ENCODE results near the gene OR10J1.

The OR10J1 gene

GRCh38 chr1:159439422-159439821, at the start of gene OR10J1:
Gene OR10J1 (plus strand): TSS chr1:159439722. CDS start chr1:159439792, 70 bp downstream.
- no peak within 1 kb of the TSS for H3K4me3 ChIP-seq (ENCODE audit: low read length)
- no peak for TF ChIP-seq CTCF (conservative IDR thresholded peaks at IDR 0.05; ENCODE audit: low read length)
- DNase-seq (ENCODE audit: low read depth): no peak

- DNase-seq (ENCODE audit: low read depth): no peak
- TF ChIP-seq CTCF (conservative IDR thresholded peaks at IDR 0.05; ENCODE audit: low read length): no peak
- no peak overlapping the region for H3K4me3 ChIP-seq (ENCODE audit: low read length)
Observed at GRCh38 chr1:159406821-159407220, 32.7 kb upstream of the OR10J1 start.

GRCh38 chr1:159408862-159409400, 30.6 kb upstream of the OR10J1 start:
- TF ChIP-seq CTCF (conservative IDR thresholded peaks at IDR 0.05; ENCODE audit: low read length): no peak
- DNase-seq (ENCODE audit: low read depth): no peak
- no peak overlapping the region for H3K4me3 ChIP-seq (ENCODE audit: low read length)

GRCh38 chr1:159421821-159422220, 17.7 kb upstream of the OR10J1 start:
- DNase-seq (ENCODE audit: low read depth): no peak
- no peak overlapping the region for H3K4me3 ChIP-seq (ENCODE audit: low read length)
- TF ChIP-seq CTCF (conservative IDR thresholded peaks at IDR 0.05; ENCODE audit: low read length): peak; percentile 23

GRCh38 chr1:159428536-159428935, 11.0 kb upstream of the OR10J1 start:
- TF ChIP-seq CTCF (conservative IDR thresholded peaks at IDR 0.05; ENCODE audit: low read length): no peak
- H3K4me3 ChIP-seq (ENCODE audit: low read length): no peak overlapping the region
- peak; percentile 17 for DNase-seq (ENCODE audit: low read depth)

- no peak overlapping the region for H3K4me3 ChIP-seq (ENCODE audit: low read length)
- DNase-seq (ENCODE audit: low read depth): peak; percentile 94
- no peak for TF ChIP-seq CTCF (conservative IDR thresholded peaks at IDR 0.05; ENCODE audit: low read length)
Observed at GRCh38 chr1:159429074-159429861, 10.3 kb upstream of the OR10J1 start.

GRCh38 chr1:159430985-159431384, 8.5 kb upstream of the OR10J1 start:
- H3K4me3 ChIP-seq (ENCODE audit: low read length): no peak overlapping the region
- no peak for TF ChIP-seq CTCF (conservative IDR thresholded peaks at IDR 0.05; ENCODE audit: low read length)
- no peak for DNase-seq (ENCODE audit: low read depth)
